OCI-LY3 (cell line): ENCODE measurements around the gene HEXD.

ENCODE experiments used
- H2AFZ ChIP-seq: fragments of 200-600, 300-600 bp; shearing (Covaris generic); 2 replicates; pipeline ENCODE4 v1.6.0; 2014; ENCODE audit warnings: antibody characterized with exemption, low read depth, low read length
- H3K27ac ChIP-seq: fragments of 200-600, 300-600 bp; sonication (generic); 2 replicates; pipeline ENCODE4 v1.5.1; 2014; ENCODE audit warnings: mild to moderate bottlenecking, low read length, moderate library complexity, mixed read lengths
- H3K27me3 ChIP-seq: fragments of 200-600, 300-600 bp; sonication (generic); 2 replicates; pipeline ENCODE4 v1.6.1; 2014; ENCODE audit warnings: low read depth, low read length, mixed read lengths
- H3K36me3 ChIP-seq: fragments of 200-600, 300-600 bp; sonication (generic); replicated peaks from 2 replicates; pipeline ENCODE3; 2014; ENCODE audit warnings: low read depth, low read length, mixed read lengths
- H3K4me1 ChIP-seq: fragments of 300-600, 200-600 bp; sonication (generic); 2 replicates; pipeline ENCODE4 v1.6.1; 2014; ENCODE audit warnings: low read length, mixed read lengths
- H3K4me2 ChIP-seq: fragments of 200-600, 300-600 bp; sonication (generic); 2 replicates; pipeline ENCODE4 v1.6.1; 2014; ENCODE audit warnings: low read length, mixed read lengths
- H3K4me3 ChIP-seq: fragments of 300-600, 200-600 bp; sonication (generic); 2 replicates; pipeline ENCODE4 v1.5.1; 2014; ENCODE audit warnings: antibody characterized with exemption, mild to moderate bottlenecking, low read length, moderate library complexity
- H3K79me2 ChIP-seq: fragments of 300-600, 200-600 bp; shearing (Covaris generic); 2 replicates; pipeline ENCODE4 v1.6.1; 2014; ENCODE audit warnings: mild to moderate bottlenecking, low read length, mixed read lengths
- H3K9ac ChIP-seq: fragments of 300-600, 200-600 bp; shearing (Covaris generic); 2 replicates; pipeline ENCODE4 v1.6.0; 2014; ENCODE audit warnings: mild to moderate bottlenecking, low read length, moderate library complexity
- H3K9me3 ChIP-seq: fragments of 200-600, 300-600 bp; shearing (Covaris generic); 2 replicates; pipeline ENCODE4 v1.6.1; 2014; ENCODE audit warnings: low read length, mixed read lengths; ENCODE audit not compliant: insufficient read depth
- H4K20me1 ChIP-seq: fragments of 200-600, 300-600 bp; sonication (generic); 2 replicates; pipeline ENCODE4 v1.6.1; 2016; ENCODE audit warnings: low read length, mixed read lengths; ENCODE audit not compliant: insufficient read depth
- CTCF ChIP-seq: fragments of 200-600, 300-600 bp; sonication (generic); IDR thresholded peaks from 2 replicates; pipeline ENCODE4 v1.5.1; 2014; ENCODE audit warnings: antibody characterized with exemption, low read length, low read depth
- EZH2phosphoT487 ChIP-seq: fragments of 200-600 bp; shearing (Covaris generic); IDR thresholded peaks from 2 replicates; pipeline ENCODE4 v1.6.1; 2018; ENCODE audit warnings: antibody characterized with exemption, mixed run types, low read depth

HEXD gene

GRCh38 chr17:82433560-82434215 lies 15.5 kb downstream of the HEXD start:
- TF ChIP-seq CTCF (no peak), EZH2phosphoT487 (no peak)
- Histone ChIP-seq H3K4me2 (no peak overlapping the region), H2AFZ (no peak overlapping the region), H3K9me3 (no peaks in the 10 kb centered on the region), H4K20me1 (no peaks in the 10 kb centered on the region), H3K4me3 (no peak overlapping the region), H3K79me2 (no peaks in the 10 kb centered on the region), H3K27ac (no peak overlapping the region), H3K9ac (no peak overlapping the region), H3K36me3 (no peaks in the 10 kb centered on the region), H3K27me3 (no peaks in the 10 kb centered on the region), H3K4me1 (peaks cover 7% of the 10 kb centered on the region)

- Histone ChIP-seq H3K9me3 (no peaks in the 10 kb centered on the region), H3K9ac (no peak overlapping the region), H3K36me3 (no peaks in the 10 kb centered on the region), H3K79me2 (no peaks in the 10 kb centered on the region), H2AFZ (no peak overlapping the region), H3K4me2 (0 out of 2 replicates have a peak overlapping the region, but pooled peaks have one; percentile 7), H4K20me1 (no peaks in the 10 kb centered on the region), H3K27ac (no peak overlapping the region), H3K27me3 (no peaks in the 10 kb centered on the region), H3K4me3 (no peak overlapping the region), H3K4me1 (peaks cover 7% of the 10 kb centered on the region)
- no peak for TF ChIP-seq CTCF
- no peak for TF ChIP-seq EZH2phosphoT487
These were observed 16.0 kb downstream of the HEXD start for GRCh38 chr17:82434216-82434565.

GRCh38 chr17:82435103-82435502 lies 17.0 kb downstream of the HEXD start:
- TF ChIP-seq EZH2phosphoT487 (no peak), CTCF (no peak)
- H2AFZ ChIP-seq, result no peak overlapping the region
- no peaks in the 10 kb centered on the region for H3K36me3 ChIP-seq
- no peak overlapping the region for H3K27ac ChIP-seq
- no peaks in the 10 kb centered on the region for H3K9me3 ChIP-seq
- H3K79me2 ChIP-seq, result no peaks in the 10 kb centered on the region
- no peaks in the 10 kb centered on the region for H3K27me3 ChIP-seq
- H3K9ac ChIP-seq, result no peak overlapping the region
- H4K20me1 ChIP-seq, result no peaks in the 10 kb centered on the region
- no peak overlapping the region for H3K4me2 ChIP-seq
- H3K4me1 ChIP-seq, result peaks cover 8% of the 10 kb centered on the region
- no peak overlapping the region for H3K4me3 ChIP-seq

- H3K79me2 ChIP-seq, result no peaks in the 10 kb centered on the region
- H3K4me1 ChIP-seq, result peaks cover 16% of the 10 kb centered on the region
- no peak overlapping the region for H3K9ac ChIP-seq
- H2AFZ ChIP-seq, result no peak overlapping the region
- H3K27me3 ChIP-seq, result no peaks in the 10 kb centered on the region
- H3K27ac ChIP-seq, result no peak overlapping the region
- no peaks in the 10 kb centered on the region for H3K9me3 ChIP-seq
- H3K4me3 ChIP-seq, result no peak overlapping the region
- no peak overlapping the region for H3K4me2 ChIP-seq
- H4K20me1 ChIP-seq, result no peaks in the 10 kb centered on the region
- TF ChIP-seq CTCF (no peak), EZH2phosphoT487 (no peak)
- H3K36me3 ChIP-seq, result no peaks in the 10 kb centered on the region
These were observed 17.7 kb downstream of the HEXD start for GRCh38 chr17:82435601-82436583.
